Measurements from ENCODE around the gene SUPT6H. TPM values are rescaled to one million over a fixed set of nuclear protein-coding genes. Genes with fewer than 3 reads are reported as not detected.

The SUPT6H gene
- total and polyA plus RNA-seq, 9 of the 15 experiments (the other 6 are each of a cell fraction or from before 2014, with no cell fraction given): 1.7 to 77.7 (median 49.2) TPM

- H3K4me1 ChIP-seq (replicated peaks in 1 of 2; ENCODE audit: control insufficient read depth in 2 of 2, insufficient read depth in 2 of 2, low read length in 2 of 2): peaks cover 16 to 23% of the 10 kb centered on the region in 2 experiments
- ATAC-seq (peak; percentile 7), DNase-seq (ENCODE audit: extremely low read depth in 1 of 4, low spot score in 3 of 4) (peak in 2 of 4 experiments; percentile 36 to 76), FAIRE-seq (peak; percentile 44)
- H4K20me1 ChIP-seq (replicated peaks; ENCODE audit: control insufficient read depth, insufficient read depth, low read length): peaks cover 5% of the 10 kb centered on the region; the same call in 1 of the 2 replicates
- H3K4me3 ChIP-seq: peak overlapping the region; percentile 3; the same call in 1 of the 2 replicates
- peak overlapping the region; percentile 85 for H3K27ac ChIP-seq (ENCODE audit: extremely low read depth, low read depth, low read length)
- no peaks in the 10 kb centered on the region for H3K27me3 ChIP-seq (ENCODE audit: control insufficient read depth in 2 of 2, insufficient read depth in 2 of 2, low read length in 2 of 2)
- H3K9me1 ChIP-seq (ENCODE audit: control insufficient read depth, insufficient read depth, low read length): no peaks in the 10 kb centered on the region
- intact Hi-C loops (cut with micrococcal nuclease): loop anchor here (2.0 to 10.0 kb wide), 5 partner anchors 65 to 251 kb away; partner anchors contain the start of genes FAM222B, FLOT2, PROCA1 and RPL23A
- in situ Hi-C loops (cut with MboI): no loop called here
- H2AFZ ChIP-seq (ENCODE audit: low read depth, low read length): peak overlapping the region; percentile 84
- CTCF ChIA-PET (ENCODE audit: low intra/inter-chr PET ratio): interaction anchor here (0.6 to 2.1 kb wide), 6 partner anchors 15 to 962 kb away, joined by 3 to 15 read pairs (median 4); partner anchors contain the start of genes RPL23A, SDF2 and SUPT6H
- BruUV-seq (replicated peaks): no TSS peak
- H3K4me2 ChIP-seq (ENCODE audit: insufficient read depth, low read length): peak overlapping the region; percentile 86
- H3K36me3 ChIP-seq (ENCODE audit: control insufficient read depth, insufficient read depth, low read length): peaks cover 52% of the 10 kb centered on the region
- peaks cover 38% of the 10 kb centered on the region for H3K79me2 ChIP-seq (ENCODE audit: control insufficient read depth, insufficient read depth, low read length)
- no peaks in the 10 kb centered on the region for H3K9me3 ChIP-seq (replicated peaks; ENCODE audit: control insufficient read depth, insufficient read depth, low read depth, low read length)
- H3K9ac ChIP-seq (ENCODE audit: insufficient read depth in 1 of 2, low read depth in 2 of 2, low read length in 2 of 2): peak overlapping the region; percentile 61 to 87; a peak in 3 of 4 replicates
- WGBS (ENCODE audit: insufficient coverage, low coverage, missing lambda C conversion rate): 22% methylated on average over 12 of the region's 12 CpGs
- POLR2A ChIA-PET: interaction anchor here (0.7 to 3.7 kb wide), 21 partner anchors 9 to 678 kb away, joined by 3 to 54 read pairs (median 5); partner anchors contain the start of genes PROCA1, RPL23A, SDF2 and SUPT6H
- peak; percentile 26; the same call in 1 of the 2 replicates for TF ChIP-seq ZBTB34 (CRISPR knock-in tag; IDR thresholded peaks at IDR 0.05)
- TF ChIP-seq HDAC1 (IDR thresholded peaks at IDR 0.05): peak in 1 of 2 experiments; percentile 46; a peak in 2 of 4 replicates
- 0 out of 2 replicates have a peak, but pooled peaks have one; percentile 51 for TF ChIP-seq SUPT5H (IDR thresholded peaks at IDR 0.05)
- no peak for TF ChIP-seq NR4A1 (CRISPR knock-in tag; IDR thresholded peaks at IDR 0.05)
- TF ChIP-seq NR4A1 (tag; IDR thresholded peaks at IDR 0.05): peak; percentile 89
- TF ChIP-seq ZBTB43 (CRISPR knock-in tag; IDR thresholded peaks at IDR 0.05): peak; percentile 24; the same call in 1 of the 2 replicates
- TF ChIP-seq TRIM24 (IDR thresholded peaks at IDR 0.05): peak; percentile 30 to 43; a peak in 1 of 4 replicates
- peak; percentile 21 to 36; a peak in 2 of 4 replicates for TF ChIP-seq NRF1 (conservative IDR thresholded peaks at IDR 0.05 in 1 of 2, IDR thresholded peaks at IDR 0.05 in 1 of 2)
- TF ChIP-seq, protein P1, sequence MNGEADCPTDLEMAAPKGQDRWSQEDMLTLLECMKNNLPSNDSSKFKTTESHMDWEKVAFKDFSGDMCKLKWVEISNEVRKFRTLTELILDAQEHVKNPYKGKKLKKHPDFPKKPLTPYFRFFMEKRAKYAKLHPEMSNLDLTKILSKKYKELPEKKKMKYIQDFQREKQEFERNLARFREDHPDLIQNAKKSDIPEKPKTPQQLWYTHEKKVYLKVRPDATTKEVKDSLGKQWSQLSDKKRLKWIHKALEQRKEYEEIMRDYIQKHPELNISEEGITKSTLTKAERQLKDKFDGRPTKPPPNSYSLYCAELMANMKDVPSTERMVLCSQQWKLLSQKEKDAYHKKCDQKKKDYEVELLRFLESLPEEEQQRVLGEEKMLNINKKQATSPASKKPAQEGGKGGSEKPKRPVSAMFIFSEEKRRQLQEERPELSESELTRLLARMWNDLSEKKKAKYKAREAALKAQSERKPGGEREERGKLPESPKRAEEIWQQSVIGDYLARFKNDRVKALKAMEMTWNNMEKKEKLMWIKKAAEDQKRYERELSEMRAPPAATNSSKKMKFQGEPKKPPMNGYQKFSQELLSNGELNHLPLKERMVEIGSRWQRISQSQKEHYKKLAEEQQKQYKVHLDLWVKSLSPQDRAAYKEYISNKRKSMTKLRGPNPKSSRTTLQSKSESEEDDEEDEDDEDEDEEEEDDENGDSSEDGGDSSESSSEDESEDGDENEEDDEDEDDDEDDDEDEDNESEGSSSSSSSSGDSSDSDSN (IDR thresholded peaks at IDR 0.05; ENCODE audit: borderline replicate concordance in 1 of 2, low read depth in 2 of 2, low read length in 2 of 2): 0 out of 4 replicates have a peak, but pooled peaks have one; percentile 21 to 55
- no peak for TF ChIP-seq KLF10 (CRISPR knock-in tag; IDR thresholded peaks at IDR 0.05)
- TF ChIP-seq C11orf30 (IDR thresholded peaks at IDR 0.05; ENCODE audit: low read depth): no peak
- TF ChIP-seq PREB (CRISPR knock-in tag; IDR thresholded peaks at IDR 0.05): 0 out of 2 replicates have a peak, but pooled peaks have one; percentile 37
- peak; percentile 61; the same call in 1 of the 2 replicates for TF ChIP-seq ZKSCAN8 (CRISPR knock-in tag; IDR thresholded peaks at IDR 0.05)
Observed at GRCh38 chr17:28646039-28646754, 15.8 kb upstream of the SUPT6H start.

All from K562 (cell line).